Effector memory CD4-positive, alpha-beta T cell (primary cell): ENCODE results near the gene ATP5MC2.

Experiments used
- DNase-seq, 3 donors: peaks; one replicate each; pipeline ENCODE4 v3.0.0-alpha.2; 2020
- H3K27ac ChIP-seq: 2 replicates; pipeline ENCODE4 v1.7.0; 2013; ENCODE audit warnings: mild to moderate bottlenecking, low read length, moderate library complexity; ENCODE audit not compliant: insufficient read depth, poor library complexity, severe bottlenecking
- H3K27me3 ChIP-seq: replicated peaks from 2 replicates; pipeline ENCODE4 v1.7.0; 2013; ENCODE audit warnings: mild to moderate bottlenecking, low read length; ENCODE audit not compliant: insufficient read depth, control insufficient read depth, poor library complexity, severe bottlenecking
- H3K36me3 ChIP-seq: 2 replicates; pipeline ENCODE4 v1.7.0; 2013; ENCODE audit warnings: mild to moderate bottlenecking, low read length, moderate library complexity; ENCODE audit not compliant: control insufficient read depth, insufficient read depth
- H3K4me1 ChIP-seq: 2 replicates; pipeline ENCODE4 v1.7.0; 2013; ENCODE audit warnings: low read length, mild to moderate bottlenecking; ENCODE audit not compliant: control insufficient read depth, insufficient read depth, poor library complexity, severe bottlenecking
- H3K4me3 ChIP-seq: 2 replicates; pipeline ENCODE4 v1.7.0; 2013; ENCODE audit warnings: low read length, low read depth, mild to moderate bottlenecking; ENCODE audit not compliant: insufficient read depth, poor library complexity, severe bottlenecking
- H3K9me3 ChIP-seq: 2 replicates; pipeline ENCODE4 v1.7.0; 2013; ENCODE audit warnings: mild to moderate bottlenecking, low read length, moderate library complexity; ENCODE audit not compliant: control insufficient read depth

ATP5MC2 gene

DNA sequence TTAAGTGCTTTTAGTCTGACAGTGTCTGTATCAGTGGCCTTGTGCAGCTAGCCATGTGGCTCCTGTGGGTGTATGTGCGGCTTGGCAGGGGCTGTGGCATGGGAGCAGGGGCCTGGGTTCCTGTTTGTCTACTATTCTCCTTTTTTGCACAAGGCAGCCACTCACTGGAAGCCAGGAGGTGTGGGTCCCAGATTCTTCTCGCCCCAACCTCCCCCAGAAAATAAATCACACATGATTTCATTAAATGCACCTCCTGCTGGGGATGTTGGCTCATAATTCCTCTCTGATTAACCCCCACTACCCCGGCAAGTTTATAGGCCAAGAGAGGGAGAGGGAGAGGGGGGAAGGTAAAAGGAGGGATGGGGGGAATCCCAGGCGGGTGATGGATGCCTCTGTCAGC, 33.8 kb upstream of the ATP5MC2 start:
- H3K9me3 ChIP-seq = no peaks in the 10 kb centered on the region
- H3K27ac ChIP-seq = no peak overlapping the region
- H3K4me1 ChIP-seq = no peaks in the 10 kb centered on the region
- no peaks in the 10 kb centered on the region for H3K27me3 ChIP-seq
- H3K36me3 ChIP-seq = peaks cover 17% of the 10 kb centered on the region
- DNase-seq = no peak
- H3K4me3 ChIP-seq = no peak overlapping the region

DNA sequence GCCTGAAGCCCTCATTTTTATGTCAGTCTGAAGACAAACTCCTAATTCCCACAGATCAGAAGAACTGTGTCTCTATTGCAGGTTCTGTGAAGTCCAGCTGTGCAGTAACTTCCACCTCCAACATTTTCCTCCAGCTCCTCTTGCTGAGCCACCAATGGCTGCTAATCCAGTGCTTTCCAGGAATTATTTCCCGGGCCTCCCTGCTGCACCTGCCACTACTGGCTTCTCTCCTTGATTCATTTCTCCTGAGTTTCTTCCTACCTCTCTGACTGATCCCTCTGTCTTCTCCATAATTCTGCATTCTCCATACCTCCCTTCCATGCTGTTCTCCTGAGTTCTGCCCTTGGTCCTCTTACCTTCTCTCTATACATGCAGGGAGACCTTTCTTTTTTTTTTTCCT, 30.2 kb upstream of the ATP5MC2 start:
- Histone ChIP-seq H3K27ac (no peak overlapping the region), H3K4me3 (no peak overlapping the region), H3K27me3 (peaks cover 7% of the 10 kb centered on the region), H3K9me3 (no peaks in the 10 kb centered on the region), H3K4me1 (no peaks in the 10 kb centered on the region), H3K36me3 (no peaks in the 10 kb centered on the region)
- no peak for DNase-seq

DNA sequence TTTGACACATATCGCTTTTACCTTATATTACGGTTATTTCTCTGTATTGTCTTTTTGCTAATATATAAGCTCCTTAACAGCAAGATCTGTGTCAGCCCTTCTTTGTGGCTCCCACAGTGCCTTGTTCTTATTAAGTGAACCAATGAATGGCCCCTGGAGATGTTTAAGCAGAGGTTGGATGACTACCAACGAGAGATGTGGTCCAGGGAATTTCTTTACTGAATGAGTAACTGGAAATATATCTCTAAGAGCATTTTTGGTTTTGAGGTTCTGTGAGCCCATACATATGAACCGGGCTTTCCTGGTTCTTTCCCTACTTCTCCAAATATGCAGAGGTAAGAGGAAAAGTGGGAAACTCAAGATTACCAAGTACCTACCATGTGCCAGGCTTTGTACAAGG, 27.9 kb upstream of the ATP5MC2 start:
- no peaks in the 10 kb centered on the region for H3K36me3 ChIP-seq

DNA sequence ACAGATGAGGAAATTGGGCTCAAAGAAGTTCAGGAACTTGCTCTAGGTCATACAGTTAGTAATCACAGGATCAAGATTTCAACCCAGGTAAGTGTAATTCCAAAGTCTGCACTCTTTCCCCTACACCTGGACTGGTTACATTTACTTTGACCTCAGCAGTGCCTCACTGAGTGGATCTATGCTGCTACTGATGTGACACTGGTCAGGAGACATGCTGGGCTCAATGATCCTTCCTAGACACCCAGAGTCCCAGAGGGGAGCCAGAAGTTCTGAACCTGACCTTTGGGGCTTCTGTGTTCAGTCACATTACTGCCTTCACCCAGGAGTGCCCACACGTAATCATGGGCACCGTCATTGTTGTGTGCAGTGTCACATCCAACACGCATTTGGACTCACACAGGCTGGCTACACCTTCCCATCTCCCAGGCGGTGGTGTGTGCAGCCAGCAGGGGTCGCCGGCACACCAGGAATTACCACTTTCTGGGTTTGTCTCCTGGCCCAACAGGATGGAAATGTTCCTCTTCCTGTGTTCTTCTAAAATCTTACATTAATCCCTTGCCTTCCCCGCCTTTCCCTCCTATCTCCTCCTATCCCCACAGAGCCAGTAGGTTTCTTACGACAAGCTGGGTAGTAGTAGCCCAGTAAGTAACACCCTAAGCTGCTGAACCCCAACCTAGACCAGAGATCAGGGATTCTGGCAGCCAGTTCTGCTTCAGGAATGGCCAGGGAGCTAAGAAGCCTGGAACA, 25.8 kb upstream of the ATP5MC2 start:
- no peak overlapping the region for H3K27ac ChIP-seq
- H3K36me3 ChIP-seq = no peaks in the 10 kb centered on the region
- H3K4me1 ChIP-seq = peaks cover 3% of the 10 kb centered on the region
- no peaks in the 10 kb centered on the region for H3K9me3 ChIP-seq
- no peak overlapping the region for H3K4me3 ChIP-seq
- peak; percentile 44 to 61 (median 54) for DNase-seq
- peaks cover 27% of the 10 kb centered on the region for H3K27me3 ChIP-seq

More for the DNA sequence above, 27.9 kb upstream of the ATP5MC2 start:
- H3K27ac ChIP-seq = no peak overlapping the region
- H3K4me3 ChIP-seq = no peak overlapping the region
- no peaks in the 10 kb centered on the region for H3K9me3 ChIP-seq
- peaks cover 15% of the 10 kb centered on the region for H3K27me3 ChIP-seq
- H3K4me1 ChIP-seq = no peaks in the 10 kb centered on the region
- no peak for DNase-seq

DNA sequence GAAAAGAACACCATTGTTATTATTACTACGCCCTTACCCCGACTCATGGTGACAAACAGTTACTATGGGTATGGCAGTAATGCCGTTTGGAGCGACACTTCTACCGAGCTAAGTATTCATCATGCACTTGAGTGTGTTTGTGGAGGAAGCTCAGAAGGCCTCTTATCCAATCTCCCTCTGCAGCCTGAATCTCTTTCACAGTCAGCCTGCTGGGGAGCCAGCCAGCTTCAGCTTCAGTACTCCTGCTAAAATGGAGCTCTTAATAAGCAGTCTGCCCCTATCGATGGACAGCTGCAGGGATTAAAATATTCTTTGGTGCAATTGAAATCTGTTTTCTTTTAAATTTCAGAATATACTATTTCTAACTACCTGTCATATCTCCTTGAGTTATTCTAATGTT, 24.7 kb upstream of the ATP5MC2 start:
- H3K27me3 ChIP-seq = peaks cover 36% of the 10 kb centered on the region
- no peak overlapping the region for H3K27ac ChIP-seq
- no peak for DNase-seq
- peaks cover 14% of the 10 kb centered on the region for H3K4me1 ChIP-seq
- H3K4me3 ChIP-seq = no peak overlapping the region
- H3K36me3 ChIP-seq = no peaks in the 10 kb centered on the region
- no peaks in the 10 kb centered on the region for H3K9me3 ChIP-seq

DNA sequence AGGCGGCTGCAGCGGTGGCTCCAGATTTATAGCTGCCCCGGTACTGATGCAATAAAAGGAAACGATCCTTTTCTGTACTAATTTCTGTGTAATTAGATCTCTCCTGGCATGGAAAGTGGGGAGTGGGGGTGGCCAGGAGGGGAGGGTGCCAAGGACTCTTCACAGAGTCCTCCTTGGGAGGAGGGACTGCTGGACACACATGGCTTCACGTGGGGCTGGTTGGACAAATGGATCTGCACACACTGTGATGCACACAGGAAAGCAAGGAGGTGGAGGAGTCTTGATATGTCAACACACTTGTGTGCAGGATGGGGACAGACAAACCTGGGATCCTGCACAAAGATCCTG, 23.8 kb upstream of the ATP5MC2 start:
- no peaks in the 10 kb centered on the region for H3K36me3 ChIP-seq

DNA sequence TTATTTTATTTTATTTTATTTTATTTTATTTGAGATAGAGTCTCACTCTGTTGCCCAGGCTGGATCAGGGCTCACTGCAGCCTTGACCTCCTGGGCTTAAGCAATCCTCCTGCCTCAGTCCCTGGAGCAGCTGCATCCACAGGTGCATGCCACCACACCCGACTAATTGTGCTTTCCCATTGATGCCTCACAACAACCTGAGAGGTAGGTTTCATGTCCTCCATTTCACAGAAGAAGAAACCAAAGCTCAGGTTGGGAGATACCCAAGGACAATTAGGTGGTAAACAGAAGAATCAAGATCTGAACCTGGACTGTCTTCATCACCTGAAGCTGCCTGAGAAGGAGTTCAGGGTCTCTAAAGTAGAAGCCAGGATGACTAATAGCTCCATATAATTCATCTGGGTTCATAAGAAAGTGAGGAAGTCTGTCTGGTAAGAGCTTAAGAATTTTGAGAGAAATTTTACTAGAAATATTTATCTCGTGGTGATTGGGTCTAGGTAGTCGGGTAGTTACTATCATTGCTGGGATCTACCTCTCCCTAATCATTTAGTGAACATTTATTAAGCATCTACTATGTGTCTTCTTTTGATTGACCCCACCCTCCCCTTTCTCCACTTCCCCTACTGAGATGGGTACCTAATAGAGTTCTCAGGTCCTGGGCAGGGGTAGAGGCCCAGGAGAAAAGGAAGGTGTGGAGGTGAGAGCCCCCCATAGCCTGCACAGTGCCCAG, 23.2 kb upstream of the ATP5MC2 start:
- Histone ChIP-seq H3K27ac (no peak overlapping the region), H3K4me3 (no peak overlapping the region), H3K4me1 (peaks cover 23% of the 10 kb centered on the region), H3K36me3 (no peaks in the 10 kb centered on the region), H3K9me3 (no peaks in the 10 kb centered on the region), H3K27me3 (peaks cover 51% of the 10 kb centered on the region)
- DNase-seq = no peak

More for the DNA sequence above, 23.8 kb upstream of the ATP5MC2 start:
- Histone ChIP-seq H3K9me3 (no peaks in the 10 kb centered on the region), H3K27ac (no peak overlapping the region), H3K4me3 (no peak overlapping the region), H3K4me1 (peaks cover 22% of the 10 kb centered on the region), H3K27me3 (peaks cover 45% of the 10 kb centered on the region)
- DNase-seq = no peak

DNA sequence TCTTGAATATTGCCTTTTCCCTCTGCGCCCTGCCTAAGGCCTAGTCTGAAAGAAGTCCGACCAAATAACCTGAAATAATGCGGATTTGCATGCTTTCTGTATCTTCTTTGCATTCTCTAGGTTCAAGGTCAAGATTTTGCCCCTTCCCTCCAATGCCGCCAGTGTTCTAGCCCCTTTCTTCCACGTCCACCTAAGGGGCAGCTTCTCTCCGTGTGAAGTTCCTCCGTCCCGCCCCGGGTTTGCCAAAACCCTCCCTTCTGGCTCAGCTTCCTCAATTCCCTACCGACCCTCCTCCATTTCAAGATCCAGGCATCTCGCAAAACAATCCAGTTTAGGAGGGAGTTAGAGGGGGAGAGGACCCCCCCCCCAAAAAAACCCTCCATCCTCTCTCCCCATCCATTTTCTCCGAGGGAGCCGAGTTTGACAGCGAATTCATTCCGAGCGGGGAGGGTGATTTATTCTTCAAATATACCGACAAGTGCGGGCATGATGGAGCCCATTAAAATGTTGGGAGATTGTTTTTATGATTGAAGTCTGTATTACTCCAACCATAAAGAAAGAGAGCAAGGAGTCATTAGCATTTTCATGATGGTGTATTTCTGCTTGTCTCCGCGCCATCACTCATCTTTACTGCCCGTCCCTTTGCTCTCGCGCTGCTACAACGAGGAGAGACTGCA, 20.9 kb upstream of the ATP5MC2 start:
- H3K4me1 ChIP-seq = peaks cover 23% of the 10 kb centered on the region
- H3K9me3 ChIP-seq = no peaks in the 10 kb centered on the region
- no peaks in the 10 kb centered on the region for H3K36me3 ChIP-seq
- H3K27ac ChIP-seq = no peak overlapping the region
- H3K4me3 ChIP-seq = no peak overlapping the region
- no peak for DNase-seq
- H3K27me3 ChIP-seq = peaks cover 49% of the 10 kb centered on the region

DNA sequence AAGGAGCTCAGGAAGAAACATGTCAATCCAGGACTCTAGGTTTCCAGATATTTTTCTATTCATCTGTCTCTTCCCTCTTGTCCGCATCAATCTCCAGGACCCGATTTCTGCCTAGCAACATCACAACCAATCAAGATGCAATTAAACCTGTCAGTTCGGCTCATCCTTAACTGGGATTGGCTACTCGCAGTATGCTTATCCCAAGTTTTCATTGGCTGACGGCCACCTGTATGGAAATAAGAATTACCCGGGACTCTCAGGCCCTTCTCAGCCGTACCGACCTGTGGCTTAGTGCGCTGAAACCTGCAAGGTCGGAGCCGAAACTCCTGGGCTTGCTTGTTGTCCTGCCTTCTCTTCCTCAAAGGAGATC, 20.4 kb upstream of the ATP5MC2 start:
- H3K4me3 ChIP-seq = no peak overlapping the region
- H3K9me3 ChIP-seq = no peaks in the 10 kb centered on the region
- no peak for DNase-seq
- H3K27me3 ChIP-seq = peaks cover 52% of the 10 kb centered on the region
- H3K4me1 ChIP-seq = peaks cover 23% of the 10 kb centered on the region
- no peaks in the 10 kb centered on the region for H3K36me3 ChIP-seq
- no peak overlapping the region for H3K27ac ChIP-seq
